Right ventricle myocardium superior (tissue), 1 donor: Measurements from ENCODE around the gene OR2V2. TPM values are rescaled to one million over a fixed set of nuclear protein-coding genes. Genes with fewer than 3 reads are reported as not detected.
A peak's percentile ranks its signal among the peaks of the same experiment; 100 is the strongest.
"Not testable (repeated sequence)": the region's sequence is repeated elsewhere in the genome, so short reads cannot be mapped to it uniquely, and the experiment has no call there.

Experiments used
- ATAC-seq: fragments of 200-7000 bp; cut with Tn5 transposase; one replicate; pipeline ENCODE4 v1.9.1; 2020; ENCODE audit warnings: mild to moderate bottlenecking; ENCODE audit not compliant: poor library complexity
- DNase-seq: peaks from one replicate; pipeline ENCODE4 v3.0.0-alpha.2; 2020
- intact Hi-C: fragments of 100-400 bp; cut with DNase I; formaldehyde crosslinking; loops from one replicate; pipeline ENCODE4 v1.11.2; 2022
- total RNA-seq: library from RNA; stranded (reverse); fragmentation: NEBNext Ultra II Directional; extraction: Animal tissue kit (Norgen Biotek cat#: 25700); gene quantifications from one replicate; pipeline ENCODE4 v1.2.1, GENCODE V29; 2021
- donor health status: DM: no; HTN: yes; CAD: no; lungs with severe emphysema.

Gene OR2V2
- total RNA-seq, 1 donor from 2014 or later, result not detected

- DNase-seq (peak; percentile 90), ATAC-seq (peak; percentile 39)
- intact Hi-C loops, result no loop called here
These were observed 13.7 kb upstream of the OR2V2 start for GRCh38 chr5:181133610-181134231.

GRCh38 chr5:181134259-181134658, 13.1 kb upstream of the OR2V2 start:
- intact Hi-C loops, result no loop called here
- DNase-seq, result no peak
- ATAC-seq, result no peak

- ATAC-seq, result no peak
These were observed 10.9 kb upstream of the OR2V2 start for GRCh38 chr5:181136361-181136955.

GRCh38 chr5:181138258-181138657, 9.1 kb upstream of the OR2V2 start:
- ATAC-seq (no peak), DNase-seq (no peak)
- intact Hi-C loops, result no loop called here

More at GRCh38 chr5:181136361-181136955, 10.9 kb upstream of the OR2V2 start:
- intact Hi-C loops, result no loop called here
- DNase-seq, result no peak

- no peak for ATAC-seq
- no peak for DNase-seq
- intact Hi-C loops, result no loop called here
These were observed 6.6 kb upstream of the OR2V2 start for GRCh38 chr5:181140766-181141165.

GRCh38 chr5:181142054-181142453, 5.3 kb upstream of the OR2V2 start:
- no peak for ATAC-seq
- DNase-seq, result no peak
- intact Hi-C loops, result no loop called here

- DNase-seq (no peak), ATAC-seq (no peak)
- intact Hi-C loops, result no loop called here
These were observed 2.3 kb upstream of the OR2V2 start for GRCh38 chr5:181145133-181145532.

GRCh38 chr5:181149355-181149754, 2.0 kb downstream of the OR2V2 start:
- no peak for ATAC-seq
- DNase-seq, result no peak
- intact Hi-C loops, result no loop called here

- ATAC-seq, result no peak
These were observed 2.7 kb downstream of the OR2V2 start for GRCh38 chr5:181149806-181150733.

GRCh38 chr5:181151146-181151545, 3.8 kb downstream of the OR2V2 start:
- intact Hi-C loops, result no loop called here
- ATAC-seq, result no peak

More at GRCh38 chr5:181149806-181150733, 2.7 kb downstream of the OR2V2 start:
- DNase-seq, result no peak
- intact Hi-C loops, result no loop called here

GRCh38 chr5:181152406-181152805, 5.0 kb downstream of the OR2V2 start:
- intact Hi-C loops, result no loop called here
- ATAC-seq, result no peak
- DNase-seq, result no peak

More at GRCh38 chr5:181151146-181151545, 3.8 kb downstream of the OR2V2 start:
- DNase-seq, result no peak

- DNase-seq, result no peak
- intact Hi-C loops, result no loop called here
- ATAC-seq, result no peak
These were observed 6.4 kb downstream of the OR2V2 start for GRCh38 chr5:181153814-181154213.

- ATAC-seq, result no peak
- no peak for DNase-seq
- intact Hi-C loops, result loop anchor here (5.0 kb wide), 1 partner anchor 374 kb away; no protein-coding TSS in a partner anchor
These were observed 9.4 kb downstream of the OR2V2 start for GRCh38 chr5:181156758-181157157.

- intact Hi-C loops, result loop anchor here (5.0 kb wide), 1 partner anchor 377 kb away; no protein-coding TSS in a partner anchor
- ATAC-seq (no peak), DNase-seq (no peak)
These were observed 11.5 kb downstream of the OR2V2 start for GRCh38 chr5:181158869-181159268.

GRCh38 chr5:181159286-181160151, 12.1 kb downstream of the OR2V2 start:
- intact Hi-C loops, result loop anchor here (5.0 kb wide), 1 partner anchor 377 kb away; no protein-coding TSS in a partner anchor
- peak; percentile 97 for ATAC-seq
- peak; percentile 91 for DNase-seq

- DNase-seq (peak; percentile 52), ATAC-seq (peak; percentile 56)
- intact Hi-C loops, result no loop called here
These were observed 12.9 kb downstream of the OR2V2 start for GRCh38 chr5:181160152-181160754.

GRCh38 chr5:181160755-181161533, 13.6 kb downstream of the OR2V2 start:
- intact Hi-C loops, DNase-seq, ATAC-seq: not testable (repeated sequence)
